Stomach (tissue), 9 donors: ENCODE measurements around the gene LRRTM2. TPM values are rescaled to one million over a fixed set of nuclear protein-coding genes. Genes with fewer than 3 reads are reported as not detected.

Experiments
- DNase-seq, 2 donors: peaks; one replicate each; pipeline versions ENCODE4 v3.0.0 to v3.0.0-alpha.2; 2013 to 2019
- H3K27ac ChIP-seq, 5 donors: fragments of 200-600 bp in 4 of 5; sonication (generic) in 4 of 5; one replicate each; pipeline ENCODE4 v1.5.1; 2013 to 2019; ENCODE audit warnings: mild to moderate bottlenecking in 1 of 5, moderate library complexity in 1 of 5
- H3K27me3 ChIP-seq, 3 donors: fragments of 200-600 bp; sonication (generic); one replicate each; pipeline ENCODE4 v1.5.1; 2017 to 2019; ENCODE audit warnings: mixed run types in 1 of 3
- H3K36me3 ChIP-seq, 4 donors: fragments of 200-600 bp; sonication (generic); 1 replicate in 3 of 4; 2 replicates in 1 of 4; pipeline ENCODE4 v1.5.1; 2016 to 2019
- H3K4me1 ChIP-seq, 4 donors: fragments of 200-600 bp; sonication (generic); one replicate each; pipeline ENCODE4 v1.5.1; 2016 to 2019
- H3K4me3 ChIP-seq, 4 donors: fragments of 200-600 bp; sonication (generic) in 3 of 4; one replicate each; pipeline ENCODE4 v1.5.1; 2016 to 2019; ENCODE audit warnings: mild to moderate bottlenecking in 1 of 4
- H3K9me3 ChIP-seq, 4 donors: fragments of 200-600 bp; sonication (generic); one replicate each; pipeline ENCODE4 v1.5.1; 2016 to 2019
- EP300 ChIP-seq: sonication (generic); formaldehyde crosslinking; IDR thresholded peaks from one replicate; pipeline ENCODE4 v1.6.1; 2017; ENCODE audit warnings: antibody characterized with exemption
- POLR2A ChIP-seq, 4 donors: fragments of 450-650 bp; IDR thresholded peaks; one replicate each; pipeline ENCODE4 v1.6.1; 2016; ENCODE audit warnings: antibody characterized with exemption in 4 of 4, control low read depth in 2 of 4, mild to moderate bottlenecking in 1 of 4, moderate library complexity in 1 of 4
- POLR2AphosphoS5 ChIP-seq, 3 donors: sonication (generic); formaldehyde crosslinking; IDR thresholded peaks; one replicate each; pipeline ENCODE4 v1.6.1; 2016; ENCODE audit warnings: antibody characterized with exemption in 3 of 3
- WGBS, 5 donors: extraction: QIAGEN DNeasy Blood & Tissue Kit in 3 of 5; methylation state at CpG; one replicate each; pipeline versions ENCODE4 v1.1.5 to v1.1.7; 2013 to 2018; 5-methylcytosine and 5-hydroxymethylcytosine counted together
- intact Hi-C: fragments of 100-400 bp; cut with DNase I; formaldehyde crosslinking; loops from one replicate; pipeline ENCODE4 v1.15.1; 2023; ENCODE audit warnings: low total_unique reads
- polyA plus RNA-seq, 3 donors: library from polyadenylated mRNA; stranded (reverse); fragments of 200-250 nt; gene quantifications; one replicate each; pipeline ENCODE4 v1.2.3, GENCODE V29; 2013
- total RNA-seq, 5 donors: library from RNA; depleted of rRNA; stranded (reverse); fragments of >200 nt; gene quantifications; one replicate each; pipeline versions ENCODE4 v1.1.0 to v1.2.3, GENCODE V29; 2014 to 2016
- TF ChIP-seq, protein P1 (sequence below), 7 experiments: fragments of 450-650 bp in 4 of 7; fragments of 200-600 bp in 3 of 7; sonication (generic) in 3 of 7; IDR thresholded peaks; one replicate each; pipeline ENCODE4 v1.5.1; 2016 to 2019; ENCODE audit warnings: antibody characterized with exemption in 7 of 7, control low read depth in 2 of 7, mild to moderate bottlenecking in 1 of 7
- donor health status: healthy with polysubstance abuse.
- donor health status: Bipolar disorder and iron deficiency.
- donor health status: healthy.

LRRTM2 gene
- total and polyA plus RNA-seq, 8 donors: 0.15 to 1.5 TPM; not detected in 6

DNA sequence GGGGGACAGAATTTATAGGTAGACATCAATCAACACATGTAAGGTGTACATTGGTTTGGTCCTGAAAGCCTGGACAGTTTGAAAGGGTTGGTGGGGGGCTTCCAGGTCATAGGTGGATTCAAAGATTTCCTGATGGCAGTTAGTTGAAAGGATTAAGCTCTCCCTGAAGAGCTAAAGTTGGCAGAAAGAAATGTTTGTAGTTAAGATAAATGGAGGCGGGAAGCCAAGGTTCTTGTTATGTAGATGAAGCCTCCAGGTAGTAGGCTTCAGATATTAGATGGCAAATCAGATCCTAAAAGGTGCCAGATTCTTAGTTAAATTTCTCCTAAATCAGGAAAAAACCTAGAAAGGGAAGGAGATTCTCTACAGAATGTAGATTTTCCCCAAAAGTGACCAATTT lies 9.0 kb upstream of the LRRTM2 start:
- Histone ChIP-seq H3K9me3 (no peaks in the 10 kb centered on the region), H3K4me3 (no peak overlapping the region), H3K4me1 (peaks cover 0 to 26% (median 5%) of the 10 kb centered on the region in 4 donors), H3K27ac (no peak overlapping the region), H3K27me3 (no peaks in the 10 kb centered on the region), H3K36me3 (peaks cover 16 to 34% (median 33%) of the 10 kb centered on the region in 4 donors)
- no peak for DNase-seq
- TF ChIP-seq POLR2AphosphoS5 (IDR thresholded peaks at IDR 0.05) (no peak), POLR2A (IDR thresholded peaks at IDR 0.05) (no peak), EP300 (no peak)
- TF ChIP-seq, protein P1, sequence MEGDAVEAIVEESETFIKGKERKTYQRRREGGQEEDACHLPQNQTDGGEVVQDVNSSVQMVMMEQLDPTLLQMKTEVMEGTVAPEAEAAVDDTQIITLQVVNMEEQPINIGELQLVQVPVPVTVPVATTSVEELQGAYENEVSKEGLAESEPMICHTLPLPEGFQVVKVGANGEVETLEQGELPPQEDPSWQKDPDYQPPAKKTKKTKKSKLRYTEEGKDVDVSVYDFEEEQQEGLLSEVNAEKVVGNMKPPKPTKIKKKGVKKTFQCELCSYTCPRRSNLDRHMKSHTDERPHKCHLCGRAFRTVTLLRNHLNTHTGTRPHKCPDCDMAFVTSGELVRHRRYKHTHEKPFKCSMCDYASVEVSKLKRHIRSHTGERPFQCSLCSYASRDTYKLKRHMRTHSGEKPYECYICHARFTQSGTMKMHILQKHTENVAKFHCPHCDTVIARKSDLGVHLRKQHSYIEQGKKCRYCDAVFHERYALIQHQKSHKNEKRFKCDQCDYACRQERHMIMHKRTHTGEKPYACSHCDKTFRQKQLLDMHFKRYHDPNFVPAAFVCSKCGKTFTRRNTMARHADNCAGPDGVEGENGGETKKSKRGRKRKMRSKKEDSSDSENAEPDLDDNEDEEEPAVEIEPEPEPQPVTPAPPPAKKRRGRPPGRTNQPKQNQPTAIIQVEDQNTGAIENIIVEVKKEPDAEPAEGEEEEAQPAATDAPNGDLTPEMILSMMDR (IDR thresholded peaks at IDR 0.05): no peak
- 57 to 89% (median 68%) methylated on average over 1 of the region's 1 CpG for WGBS, 5 donors
- intact Hi-C loops: no loop called here

- no peak for DNase-seq
- Histone ChIP-seq H3K4me3 (no peak overlapping the region), H3K4me1 (peaks cover 0 to 32% (median 5%) of the 10 kb centered on the region in 4 donors), H3K27ac (no peak overlapping the region), H3K27me3 (no peaks in the 10 kb centered on the region), H3K9me3 (no peaks in the 10 kb centered on the region), H3K36me3 (peaks cover 7 to 25% (median 24%) of the 10 kb centered on the region in 4 donors)
- TF ChIP-seq, protein P1 (IDR thresholded peaks at IDR 0.05): no peak
- no peak for TF ChIP-seq POLR2A (IDR thresholded peaks at IDR 0.05)
- no peak for TF ChIP-seq POLR2AphosphoS5 (IDR thresholded peaks at IDR 0.05)
- no peak for TF ChIP-seq EP300
- intact Hi-C loops: no loop called here
Measured at GRCh38 chr5:138883211-138883610, 8.1 kb upstream of the LRRTM2 start.

DNA sequence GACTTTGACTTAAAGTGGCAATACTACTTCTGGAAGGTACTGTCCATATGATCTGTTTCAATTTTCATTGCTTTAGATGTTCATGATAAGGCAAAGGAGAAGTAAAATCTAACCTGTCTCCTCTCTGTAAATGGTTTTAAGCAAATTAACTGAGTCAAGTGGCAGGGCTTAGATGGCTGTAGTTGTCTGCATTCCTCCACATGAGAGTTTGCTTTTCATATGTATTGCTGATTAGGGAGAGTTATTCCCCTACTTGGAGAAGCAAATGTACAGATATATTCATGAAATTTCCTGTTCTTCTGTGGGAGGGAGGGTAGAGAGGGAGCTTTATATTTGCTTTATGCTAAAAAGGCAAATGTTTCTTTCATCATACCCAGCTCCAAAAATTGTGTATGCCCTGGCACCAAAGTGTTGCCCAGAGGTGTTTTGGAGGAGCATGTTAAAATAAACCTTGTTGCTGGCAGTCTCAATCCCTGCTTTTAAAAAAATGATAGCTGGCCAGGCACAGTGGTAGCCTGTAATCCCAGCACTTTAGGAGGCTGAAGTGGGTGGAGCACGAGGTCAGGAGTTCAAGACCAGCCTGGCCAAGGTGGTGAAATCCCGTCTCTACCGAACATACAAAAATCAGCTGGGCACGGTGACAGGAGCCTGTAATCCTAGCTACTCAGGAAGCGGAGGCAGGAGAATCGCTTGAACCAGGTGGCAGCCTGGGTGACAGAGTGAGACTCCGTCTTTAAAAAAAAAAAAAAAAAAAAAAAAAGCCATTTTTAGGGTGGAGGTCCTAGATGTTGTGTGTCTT lies 3.5 kb upstream of the LRRTM2 start:
- H3K4me3 ChIP-seq: no peak overlapping the region
- peaks cover 6 to 44% (median 23%) of the 10 kb centered on the region in 4 donors for H3K4me1 ChIP-seq
- 73 to 89% (median 83%) methylated on average over 7 of the region's 7 CpGs for WGBS, 5 donors
- TF ChIP-seq POLR2AphosphoS5 (IDR thresholded peaks at IDR 0.05) (no peak), EP300 (no peak), POLR2A (IDR thresholded peaks at IDR 0.05) (no peak)
- TF ChIP-seq, protein P1 (IDR thresholded peaks at IDR 0.05): no peak
- no peaks in the 10 kb centered on the region for H3K27me3 ChIP-seq
- no peaks in the 10 kb centered on the region for H3K36me3 ChIP-seq
- H3K9me3 ChIP-seq: no peaks in the 10 kb centered on the region
- intact Hi-C loops: no loop called here
- H3K27ac ChIP-seq: no peak overlapping the region
- DNase-seq: no peak

DNA sequence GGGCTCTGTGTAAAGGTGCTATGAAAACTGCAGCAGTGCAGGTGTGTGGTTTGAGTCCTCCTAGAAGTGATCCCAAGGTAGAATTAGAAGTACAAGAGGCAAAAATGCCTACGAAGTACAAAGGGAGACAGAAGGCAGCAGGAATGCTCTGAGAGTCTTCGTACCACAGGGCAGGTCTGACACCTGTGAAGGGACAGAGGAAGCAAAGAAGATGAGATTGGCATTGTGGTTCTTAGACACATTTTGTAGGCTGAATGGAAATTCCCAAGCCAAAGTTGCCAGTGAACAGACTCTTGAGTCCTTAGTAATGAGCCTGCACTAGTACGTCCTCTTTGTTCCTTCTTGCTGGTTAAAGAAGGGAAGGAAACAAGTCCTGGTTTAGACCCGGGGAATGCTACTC lies 1.7 kb upstream of the LRRTM2 start:
- intact Hi-C loops: no loop called here
- WGBS, 5 donors: 89 to 95% (median 93%) methylated on average over 4 of the region's 4 CpGs
- no peak for DNase-seq
- H3K27me3 ChIP-seq: no peaks in the 10 kb centered on the region
- H3K9me3 ChIP-seq: no peaks in the 10 kb centered on the region
- TF ChIP-seq, protein P1 (IDR thresholded peaks at IDR 0.05): no peak
- TF ChIP-seq POLR2A (IDR thresholded peaks at IDR 0.05): no peak
- H3K36me3 ChIP-seq: no peaks in the 10 kb centered on the region
- H3K4me1 ChIP-seq: peaks cover 10 to 46% (median 32%) of the 10 kb centered on the region in 4 donors
- no peak overlapping the region for H3K4me3 ChIP-seq
- no peak overlapping the region for H3K27ac ChIP-seq
